DMS79 treated with DMSO at 0.1 percent for 48 hours (cell line): ENCODE measurements around the gene HNRNPR.
"Not testable (repeated sequence)": the region's sequence is repeated elsewhere in the genome, so short reads cannot be mapped to it uniquely, and the experiment has no call there.

Source experiments
- DNase-seq: peaks from one replicate; lab custom pipeline; 2025; lab: John Stamatoyannopoulos, UW

Gene HNRNPR

GRCh38 chr1:23344111-23344986, at the start of gene HNRNPR:
Gene HNRNPR (minus strand): TSS chr1:23344284. CDS start chr1:23341008, 3,276 bp downstream.
- DNase-seq: peak; percentile 99

- no peak for DNase-seq
These were observed 49.6 kb upstream of the HNRNPR start for GRCh38 chr1:23393706-23394105.

GRCh38 chr1:23392125-23392855, 48.2 kb upstream of the HNRNPR start:
- DNase-seq: no peak

GRCh38 chr1:23389837-23390321, 45.8 kb upstream of the HNRNPR start:
- DNase-seq: no peak

- no peak for DNase-seq
These were observed 43.4 kb upstream of the HNRNPR start for GRCh38 chr1:23387494-23387893.

GRCh38 chr1:23385119-23385621, 41.1 kb upstream of the HNRNPR start:
- DNase-seq: no peak

GRCh38 chr1:23384312-23385058, 40.4 kb upstream of the HNRNPR start:
- no peak for DNase-seq

- no peak for DNase-seq
These were observed 39.7 kb upstream of the HNRNPR start for GRCh38 chr1:23383577-23384311.

- no peak for DNase-seq
These were observed 37.3 kb upstream of the HNRNPR start for GRCh38 chr1:23381233-23381885.

- no peak for DNase-seq
These were observed 36.6 kb upstream of the HNRNPR start for GRCh38 chr1:23380719-23381118.

GRCh38 chr1:23380236-23380635, 36.2 kb upstream of the HNRNPR start:
- not testable (repeated sequence) for DNase-seq

GRCh38 chr1:23376890-23377811, 33.1 kb upstream of the HNRNPR start:
- DNase-seq: peak; percentile 16

- DNase-seq: not testable (repeated sequence)
These were observed 30.1 kb upstream of the HNRNPR start for GRCh38 chr1:23374079-23374735.

GRCh38 chr1:23371987-23372880, 28.1 kb upstream of the HNRNPR start:
- DNase-seq: no peak

- DNase-seq: peak; percentile 89
These were observed 26.9 kb upstream of the HNRNPR start for GRCh38 chr1:23370709-23371584.

GRCh38 chr1:23370330-23370708, 26.2 kb upstream of the HNRNPR start:
- no peak for DNase-seq
